Mesangial cell (primary cell): ENCODE results near the gene ZNF337. TPM values are rescaled to one million over a fixed set of nuclear protein-coding genes. Genes with fewer than 3 reads are reported as not detected.

Source experiments
- total RNA-seq: library from RNA; depleted of rRNA; stranded (reverse); fragments of >200 nt; gene quantifications from 2 replicates; pipeline ENCODE4 v1.2.3, GENCODE V29; 2015

ZNF337 gene
- total RNA-seq: 4.4 and 7.2 TPM in 2 replicates

GRCh38 chr20:25696371-25697131, at the start of gene ZNF337:
TSS of gene ZNF337 (minus strand) at chr20:25696853. CDS start at chr20:25686417, 10,436 bp downstream.

Other genes starting within 250 kb of the ZNF337 start
- 6.0 and 13.7 TPM in 2 replicates for gene NINL, start 111.3 kb downstream of the ZNF337 start, total RNA-seq
- 3.7 and 5.4 TPM in 2 replicates for gene NANP, start 72.8 kb downstream of the ZNF337 start, total RNA-seq